Hematopoietic multipotent progenitor cell treated with erythropoietin and hydrocortisone succinate and interleukin-3 and kit ligand, for 17 days (in vitro differentiated cells): ENCODE measurements around the gene ARHGEF6.

Experiments used
- DNase-seq: peaks from one replicate; pipeline ENCODE4 v3.0.0-alpha.2; 2015; ENCODE audit warnings: low spot score

The ARHGEF6 gene

GRCh38 chrX:136646602-136647239 lies 134.0 kb downstream of the ARHGEF6 start:
- DNase-seq: no peak

DNA sequence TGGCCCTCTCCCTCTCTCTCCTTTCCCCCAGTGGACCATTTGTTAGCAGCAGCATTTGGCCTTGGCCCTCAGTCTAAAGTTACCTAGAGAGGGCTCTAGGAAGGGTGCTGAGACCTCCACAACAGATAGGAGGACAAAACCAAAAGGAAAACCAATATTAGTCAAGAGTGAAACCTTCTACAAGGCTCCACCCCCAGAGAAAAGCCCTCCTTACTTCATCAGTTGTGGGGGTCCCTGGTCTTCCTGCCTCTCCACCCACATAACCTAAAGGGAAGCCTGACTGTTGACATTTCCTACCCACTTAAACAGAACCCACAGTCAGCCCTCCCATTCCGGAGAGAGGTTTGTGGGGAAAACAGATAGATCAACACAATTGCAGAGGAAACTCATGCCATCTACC lies 137.5 kb downstream of the ARHGEF6 start:
- DNase-seq: no peak

DNA sequence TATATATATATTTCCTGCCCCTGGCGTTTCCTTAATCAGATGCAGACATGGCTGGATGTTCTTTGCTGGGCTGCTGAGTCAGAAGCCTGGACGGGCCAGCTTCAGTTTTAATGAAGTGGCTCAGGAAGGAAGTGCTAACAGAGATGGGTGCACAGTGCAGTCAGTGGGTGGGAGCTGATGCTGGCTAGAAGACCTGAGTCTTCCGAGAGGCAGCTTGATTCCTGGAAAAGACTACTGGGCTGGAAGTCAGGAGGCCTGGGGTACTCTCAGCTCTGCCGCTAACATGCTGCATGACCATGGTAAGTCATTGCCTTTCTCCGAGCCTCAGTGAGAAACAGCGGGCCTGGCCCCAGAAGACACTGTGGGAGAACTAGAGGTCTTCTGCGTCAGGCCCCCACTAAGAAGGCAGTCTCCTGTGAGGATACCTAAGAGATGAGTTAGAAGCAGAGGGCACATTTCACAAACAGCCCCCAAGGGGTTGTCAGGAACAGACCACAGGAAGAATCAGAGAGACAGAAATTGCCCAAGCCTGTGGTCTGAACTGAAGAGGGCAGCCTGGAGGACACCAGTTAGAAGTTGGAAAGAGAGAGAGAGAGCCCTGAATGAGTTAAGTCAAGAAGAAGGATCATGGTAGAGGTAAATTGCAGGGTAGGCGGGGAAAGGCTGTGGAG lies 141.1 kb downstream of the ARHGEF6 start:
- DNase-seq: no peak

DNA sequence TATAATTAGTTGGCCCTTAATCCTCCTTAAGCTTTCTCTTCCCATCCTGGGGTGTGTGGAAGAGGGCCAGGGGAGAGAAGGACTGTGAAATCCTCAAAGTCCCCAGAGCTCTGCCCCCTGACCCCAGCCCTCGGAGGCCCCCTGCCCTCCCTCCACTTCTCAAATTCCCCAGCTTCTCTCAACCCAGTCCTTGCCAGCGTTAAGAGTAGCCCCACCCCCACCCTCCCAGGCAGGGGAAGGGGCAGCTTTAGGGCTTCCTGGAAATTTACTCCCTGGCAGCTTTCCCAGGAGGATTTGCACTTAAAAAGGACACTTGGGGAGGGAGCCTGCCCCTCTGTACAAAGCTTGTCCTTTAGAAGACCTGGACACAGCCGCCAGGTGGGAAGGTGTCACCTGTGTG lies 144.6 kb downstream of the ARHGEF6 start:
- no peak for DNase-seq

- no peak for DNase-seq
Observed at GRCh38 chrX:136635235-136635634, 145.5 kb downstream of the ARHGEF6 start.

GRCh38 chrX:136630881-136631280 lies 149.9 kb downstream of the ARHGEF6 start:
- DNase-seq: no peak

GRCh38 chrX:136629084-136629750 lies 151.5 kb downstream of the ARHGEF6 start:
- no peak for DNase-seq

GRCh38 chrX:136627409-136627808 lies 153.3 kb downstream of the ARHGEF6 start:
- DNase-seq: no peak

DNA sequence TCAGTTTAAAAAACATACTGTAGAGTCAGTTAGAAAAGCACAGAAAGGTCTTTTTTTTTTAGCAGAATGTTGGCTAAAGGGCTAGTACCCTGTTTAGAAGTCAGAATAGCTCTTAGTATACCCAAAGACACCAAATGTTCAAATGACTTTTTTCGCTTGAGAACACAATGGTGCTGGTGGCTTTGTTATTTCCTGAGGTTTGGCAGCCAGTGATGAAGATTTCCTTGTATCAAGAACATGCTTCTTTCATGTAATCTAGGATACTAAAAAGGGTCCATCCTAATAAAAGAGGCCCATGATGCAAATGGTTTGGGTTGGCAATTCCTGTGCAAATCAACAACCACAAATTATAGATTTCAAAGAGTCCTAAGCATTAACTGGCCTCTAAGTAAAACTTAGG lies 153.8 kb downstream of the ARHGEF6 start:
- no peak for DNase-seq

- DNase-seq: no peak
Observed at GRCh38 chrX:136626237-136626636, 154.5 kb downstream of the ARHGEF6 start.

GRCh38 chrX:136625246-136625645 lies 155.5 kb downstream of the ARHGEF6 start:
- no peak for DNase-seq

DNA sequence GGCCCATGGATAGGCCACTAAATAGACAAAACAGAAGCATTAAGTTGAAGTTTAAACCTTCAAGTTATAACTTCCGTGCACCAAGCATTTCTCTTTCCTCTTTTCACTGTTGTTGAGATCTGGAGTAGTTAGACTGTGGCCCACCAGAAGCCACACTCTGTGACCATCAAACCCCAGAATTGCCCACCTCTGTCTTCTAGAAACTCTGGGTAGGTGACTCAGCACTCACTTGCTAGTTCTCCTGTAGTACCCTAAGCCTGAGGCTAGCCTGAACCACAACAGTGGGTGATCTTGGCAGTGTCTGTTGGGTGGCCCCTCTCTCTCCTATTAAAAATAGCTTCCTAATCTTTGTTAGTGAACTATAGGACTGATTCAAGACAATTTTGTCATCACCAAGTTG lies 157.3 kb downstream of the ARHGEF6 start:
- DNase-seq: no peak

DNA sequence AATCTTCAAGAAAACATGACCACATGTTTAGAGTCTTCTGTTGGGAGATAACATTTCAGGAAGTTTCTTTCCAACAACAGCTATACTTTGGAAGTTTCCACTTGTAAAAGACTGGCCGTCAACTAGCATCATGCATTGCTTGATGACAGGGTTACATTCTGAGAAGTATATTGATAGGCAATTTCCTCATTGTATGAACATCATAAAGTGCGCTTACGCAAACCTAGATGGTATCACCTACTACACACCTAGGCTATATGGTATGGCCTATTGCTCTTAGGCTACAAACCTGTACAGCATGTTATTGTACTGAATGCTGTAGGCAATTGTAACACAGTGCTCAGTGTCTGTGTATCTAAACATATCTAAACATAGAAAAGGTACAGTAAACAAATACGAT lies 158.2 kb downstream of the ARHGEF6 start:
- no peak for DNase-seq

GRCh38 chrX:136620780-136621179 lies 160.0 kb downstream of the ARHGEF6 start:
- no peak for DNase-seq

DNA sequence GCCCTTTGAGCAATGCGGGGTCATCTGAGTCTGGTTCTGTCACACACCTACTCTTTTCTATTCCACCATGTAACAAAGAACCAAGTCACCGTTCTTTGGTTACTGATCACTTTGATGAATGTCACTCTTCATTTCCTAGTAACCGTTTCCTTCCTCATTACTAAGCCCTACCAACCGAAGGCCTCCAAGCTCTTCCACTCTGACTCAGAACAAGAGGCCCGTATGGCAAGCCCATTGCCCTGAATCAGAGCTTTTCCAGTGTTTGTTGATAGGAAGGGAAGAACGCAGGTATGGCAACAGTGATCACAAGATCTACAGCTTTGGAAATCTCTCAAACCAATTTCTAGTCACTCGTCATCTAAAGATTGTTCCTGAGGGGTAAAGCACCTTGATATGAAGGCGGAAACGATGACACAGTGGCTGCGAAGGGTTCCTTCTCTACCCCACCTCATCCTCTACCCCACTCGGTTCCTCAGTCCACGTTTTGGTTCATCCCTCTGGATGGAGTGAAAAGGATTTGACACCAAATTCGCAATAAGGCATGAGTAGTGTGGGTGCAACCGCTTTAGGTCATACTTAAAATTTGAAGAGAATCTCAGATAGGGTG lies 160.7 kb downstream of the ARHGEF6 start:
- DNase-seq: no peak

- DNase-seq: no peak
Observed at GRCh38 chrX:136616987-136617685, 163.6 kb downstream of the ARHGEF6 start.
